ENCODE results near the gene MFAP3.
A peak's percentile ranks its signal among the peaks of the same experiment; 100 is the strongest.

The MFAP3 gene

GRCh38 chr5:154055201-154055600, 16.4 kb downstream of the MFAP3 start:
- H3K79me2 ChIP-seq (ENCODE audit: control insufficient read depth, insufficient read depth, low read length): no peaks in the 10 kb centered on the region
- H2AK5ac ChIP-seq (ENCODE audit: low read length): no peak overlapping the region
- H2BK15ac ChIP-seq (replicated peaks; ENCODE audit: low read depth): no peak overlapping the region
- H3K4ac ChIP-seq (ENCODE audit: low read depth, low read length): no peak overlapping the region
- H3K27ac ChIP-seq (ENCODE audit: low read depth, low read length): no peak overlapping the region
- H4K5ac ChIP-seq (ENCODE audit: low read length): no peak overlapping the region
- H3K9ac ChIP-seq (ENCODE audit: low read length): no peak overlapping the region
- no peak overlapping the region for H2BK5ac ChIP-seq (ENCODE audit: low read length)
- no peaks in the 10 kb centered on the region for H3K79me1 ChIP-seq (ENCODE audit: low read length)
- H3K4me3 ChIP-seq (ENCODE audit: low read length): no peak overlapping the region
- H3K4me2 ChIP-seq (ENCODE audit: low read length): no peak overlapping the region
- no peak overlapping the region for H4K8ac ChIP-seq (ENCODE audit: low read depth, low read length)
- H3K56ac ChIP-seq (ENCODE audit: low read length): no peak overlapping the region
- no CpG with 5 or more reads among the region's 2 CpGs for WGBS (ENCODE audit: extremely low coverage, insufficient coverage, low lambda C conversion rate)
- no peaks in the 10 kb centered on the region for H3K36me3 ChIP-seq (ENCODE audit: control insufficient read depth, insufficient read depth, low read length)
- no peak overlapping the region for H3K18ac ChIP-seq (ENCODE audit: low read length)
- H3K27me3 ChIP-seq (ENCODE audit: insufficient read depth, low read length, poor library complexity): no peaks in the 10 kb centered on the region
- DNase-seq: no peak
- H2BK120ac ChIP-seq (ENCODE audit: low read depth, low read length): no peak overlapping the region
- no peak overlapping the region for H3K23ac ChIP-seq (ENCODE audit: low read length)
- no peaks in the 10 kb centered on the region for H3K4me1 ChIP-seq (ENCODE audit: control insufficient read depth, low read depth, low read length)

GRCh38 chr5:154058055-154059038, 19.6 kb downstream of the MFAP3 start:
- Histone ChIP-seq H3K27ac (ENCODE audit: low read depth, low read length) (no peak overlapping the region), H3K4me3 (ENCODE audit: low read length) (no peak overlapping the region), H3K79me2 (ENCODE audit: control insufficient read depth, insufficient read depth, low read length) (no peaks in the 10 kb centered on the region), H3K23ac (ENCODE audit: low read length) (no peak overlapping the region), H4K8ac (ENCODE audit: low read depth, low read length) (no peak overlapping the region), H2AK5ac (ENCODE audit: low read length) (no peak overlapping the region), H2BK120ac (ENCODE audit: low read depth, low read length) (no peak overlapping the region), H4K5ac (ENCODE audit: low read length) (no peak overlapping the region), H3K18ac (ENCODE audit: low read length) (no peak overlapping the region), H2BK5ac (ENCODE audit: low read length) (no peak overlapping the region), H3K36me3 (ENCODE audit: control insufficient read depth, insufficient read depth, low read length) (no peaks in the 10 kb centered on the region), H2BK15ac (replicated peaks; ENCODE audit: low read depth) (no peak overlapping the region), H3K27me3 (ENCODE audit: insufficient read depth, low read length, poor library complexity) (no peaks in the 10 kb centered on the region), H3K4ac (ENCODE audit: low read depth, low read length) (no peak overlapping the region), H3K4me2 (ENCODE audit: low read length) (no peak overlapping the region), H3K56ac (ENCODE audit: low read length) (no peak overlapping the region), H3K9ac (ENCODE audit: low read length) (no peak overlapping the region), H3K4me1 (ENCODE audit: control insufficient read depth, low read depth, low read length) (no peaks in the 10 kb centered on the region), H3K79me1 (ENCODE audit: low read length) (no peaks in the 10 kb centered on the region)
- 100% methylated on average over 1 of the region's 10 CpGs for WGBS (ENCODE audit: extremely low coverage, insufficient coverage, low lambda C conversion rate)
- peak; percentile 24 for DNase-seq

- H4K8ac ChIP-seq (ENCODE audit: low read depth, low read length): no peak overlapping the region
- H3K79me2 ChIP-seq (ENCODE audit: control insufficient read depth, insufficient read depth, low read length): no peaks in the 10 kb centered on the region
- H4K5ac ChIP-seq (ENCODE audit: low read length): no peak overlapping the region
- DNase-seq: no peak
- no peak overlapping the region for H2BK5ac ChIP-seq (ENCODE audit: low read length)
- no peak overlapping the region for H3K4me2 ChIP-seq (ENCODE audit: low read length)
- no peak overlapping the region for H3K56ac ChIP-seq (ENCODE audit: low read length)
- H3K18ac ChIP-seq (ENCODE audit: low read length): no peak overlapping the region
- no peak overlapping the region for H3K9ac ChIP-seq (ENCODE audit: low read length)
- WGBS (ENCODE audit: extremely low coverage, insufficient coverage, low lambda C conversion rate): no CpG with 5 or more reads among the region's 6 CpGs
- H3K4me1 ChIP-seq (ENCODE audit: control insufficient read depth, low read depth, low read length): no peaks in the 10 kb centered on the region
- H3K79me1 ChIP-seq (ENCODE audit: low read length): no peaks in the 10 kb centered on the region
- H3K27me3 ChIP-seq (ENCODE audit: insufficient read depth, low read length, poor library complexity): no peaks in the 10 kb centered on the region
- no peak overlapping the region for H2BK15ac ChIP-seq (replicated peaks; ENCODE audit: low read depth)
- H3K4ac ChIP-seq (ENCODE audit: low read depth, low read length): no peak overlapping the region
- no peaks in the 10 kb centered on the region for H3K36me3 ChIP-seq (ENCODE audit: control insufficient read depth, insufficient read depth, low read length)
- no peak overlapping the region for H2BK120ac ChIP-seq (ENCODE audit: low read depth, low read length)
- H3K23ac ChIP-seq (ENCODE audit: low read length): no peak overlapping the region
- H2AK5ac ChIP-seq (ENCODE audit: low read length): no peak overlapping the region
- H3K27ac ChIP-seq (ENCODE audit: low read depth, low read length): no peak overlapping the region
- H3K4me3 ChIP-seq (ENCODE audit: low read length): no peak overlapping the region
These were observed 20.3 kb downstream of the MFAP3 start for GRCh38 chr5:154059039-154059430.

GRCh38 chr5:154059583-154059982, 20.8 kb downstream of the MFAP3 start:
- no peak overlapping the region for H3K23ac ChIP-seq (ENCODE audit: low read length)
- no peak overlapping the region for H3K9ac ChIP-seq (ENCODE audit: low read length)
- no peak overlapping the region for H4K5ac ChIP-seq (ENCODE audit: low read length)
- H3K4me3 ChIP-seq (ENCODE audit: low read length): no peak overlapping the region
- DNase-seq: no peak
- no peak overlapping the region for H2BK15ac ChIP-seq (replicated peaks; ENCODE audit: low read depth)
- H3K36me3 ChIP-seq (ENCODE audit: control insufficient read depth, insufficient read depth, low read length): no peaks in the 10 kb centered on the region
- no peak overlapping the region for H3K18ac ChIP-seq (ENCODE audit: low read length)
- WGBS (ENCODE audit: extremely low coverage, insufficient coverage, low lambda C conversion rate): no CpG with 5 or more reads among the region's 4 CpGs
- no peaks in the 10 kb centered on the region for H3K79me2 ChIP-seq (ENCODE audit: control insufficient read depth, insufficient read depth, low read length)
- H2AK5ac ChIP-seq (ENCODE audit: low read length): no peak overlapping the region
- H3K27me3 ChIP-seq (ENCODE audit: insufficient read depth, low read length, poor library complexity): no peaks in the 10 kb centered on the region
- H3K79me1 ChIP-seq (ENCODE audit: low read length): no peaks in the 10 kb centered on the region
- H3K27ac ChIP-seq (ENCODE audit: low read depth, low read length): no peak overlapping the region
- H2BK120ac ChIP-seq (ENCODE audit: low read depth, low read length): no peak overlapping the region
- H2BK5ac ChIP-seq (ENCODE audit: low read length): no peak overlapping the region
- no peaks in the 10 kb centered on the region for H3K4me1 ChIP-seq (ENCODE audit: control insufficient read depth, low read depth, low read length)
- no peak overlapping the region for H4K8ac ChIP-seq (ENCODE audit: low read depth, low read length)
- H3K56ac ChIP-seq (ENCODE audit: low read length): no peak overlapping the region
- H3K4me2 ChIP-seq (ENCODE audit: low read length): no peak overlapping the region
- no peak overlapping the region for H3K4ac ChIP-seq (ENCODE audit: low read depth, low read length)

GRCh38 chr5:154060606-154061005, 21.8 kb downstream of the MFAP3 start:
- Histone ChIP-seq H2BK15ac (replicated peaks; ENCODE audit: low read depth) (no peak overlapping the region), H4K8ac (ENCODE audit: low read depth, low read length) (no peak overlapping the region), H3K56ac (ENCODE audit: low read length) (no peak overlapping the region), H3K27ac (ENCODE audit: low read depth, low read length) (no peak overlapping the region), H3K79me1 (ENCODE audit: low read length) (no peaks in the 10 kb centered on the region), H3K4me1 (ENCODE audit: control insufficient read depth, low read depth, low read length) (no peaks in the 10 kb centered on the region), H3K4me2 (ENCODE audit: low read length) (no peak overlapping the region), H3K9ac (ENCODE audit: low read length) (no peak overlapping the region), H3K4ac (ENCODE audit: low read depth, low read length) (no peak overlapping the region), H3K4me3 (ENCODE audit: low read length) (no peak overlapping the region), H2BK120ac (ENCODE audit: low read depth, low read length) (no peak overlapping the region), H3K18ac (ENCODE audit: low read length) (no peak overlapping the region), H3K27me3 (ENCODE audit: insufficient read depth, low read length, poor library complexity) (no peaks in the 10 kb centered on the region), H2BK5ac (ENCODE audit: low read length) (no peak overlapping the region), H3K23ac (ENCODE audit: low read length) (no peak overlapping the region), H3K79me2 (ENCODE audit: control insufficient read depth, insufficient read depth, low read length) (no peaks in the 10 kb centered on the region), H2AK5ac (ENCODE audit: low read length) (no peak overlapping the region), H3K36me3 (ENCODE audit: control insufficient read depth, insufficient read depth, low read length) (no peaks in the 10 kb centered on the region), H4K5ac (ENCODE audit: low read length) (no peak overlapping the region)
- no peak for DNase-seq
- WGBS (ENCODE audit: extremely low coverage, insufficient coverage, low lambda C conversion rate): no CpG with 5 or more reads among the region's 3 CpGs

- Histone ChIP-seq H3K4me3 (ENCODE audit: low read length) (no peak overlapping the region), H4K8ac (ENCODE audit: low read depth, low read length) (no peak overlapping the region), H3K4me1 (ENCODE audit: control insufficient read depth, low read depth, low read length) (no peaks in the 10 kb centered on the region), H3K4ac (ENCODE audit: low read depth, low read length) (no peak overlapping the region), H3K27me3 (ENCODE audit: insufficient read depth, low read length, poor library complexity) (no peaks in the 10 kb centered on the region), H2AK5ac (ENCODE audit: low read length) (no peak overlapping the region), H3K79me1 (ENCODE audit: low read length) (no peaks in the 10 kb centered on the region), H3K4me2 (ENCODE audit: low read length) (no peak overlapping the region), H2BK15ac (replicated peaks; ENCODE audit: low read depth) (no peak overlapping the region), H3K23ac (ENCODE audit: low read length) (no peak overlapping the region), H3K56ac (ENCODE audit: low read length) (no peak overlapping the region), H4K5ac (ENCODE audit: low read length) (no peak overlapping the region), H3K18ac (ENCODE audit: low read length) (no peak overlapping the region), H3K9ac (ENCODE audit: low read length) (no peak overlapping the region), H3K79me2 (ENCODE audit: control insufficient read depth, insufficient read depth, low read length) (no peaks in the 10 kb centered on the region), H2BK120ac (ENCODE audit: low read depth, low read length) (no peak overlapping the region), H3K27ac (ENCODE audit: low read depth, low read length) (no peak overlapping the region), H2BK5ac (ENCODE audit: low read length) (no peak overlapping the region), H3K36me3 (ENCODE audit: control insufficient read depth, insufficient read depth, low read length) (no peaks in the 10 kb centered on the region)
- no peak for DNase-seq
These were observed 24.6 kb downstream of the MFAP3 start for GRCh38 chr5:154063372-154063771.

Measured in mesendoderm (in vitro differentiated cells).